ENCODE results near the gene MEG3.

Gene MEG3

GRCh38 chr14:100804138-100804537, 21.8 kb upstream of the MEG3 start:
- TF ChIP-seq, protein P1, sequence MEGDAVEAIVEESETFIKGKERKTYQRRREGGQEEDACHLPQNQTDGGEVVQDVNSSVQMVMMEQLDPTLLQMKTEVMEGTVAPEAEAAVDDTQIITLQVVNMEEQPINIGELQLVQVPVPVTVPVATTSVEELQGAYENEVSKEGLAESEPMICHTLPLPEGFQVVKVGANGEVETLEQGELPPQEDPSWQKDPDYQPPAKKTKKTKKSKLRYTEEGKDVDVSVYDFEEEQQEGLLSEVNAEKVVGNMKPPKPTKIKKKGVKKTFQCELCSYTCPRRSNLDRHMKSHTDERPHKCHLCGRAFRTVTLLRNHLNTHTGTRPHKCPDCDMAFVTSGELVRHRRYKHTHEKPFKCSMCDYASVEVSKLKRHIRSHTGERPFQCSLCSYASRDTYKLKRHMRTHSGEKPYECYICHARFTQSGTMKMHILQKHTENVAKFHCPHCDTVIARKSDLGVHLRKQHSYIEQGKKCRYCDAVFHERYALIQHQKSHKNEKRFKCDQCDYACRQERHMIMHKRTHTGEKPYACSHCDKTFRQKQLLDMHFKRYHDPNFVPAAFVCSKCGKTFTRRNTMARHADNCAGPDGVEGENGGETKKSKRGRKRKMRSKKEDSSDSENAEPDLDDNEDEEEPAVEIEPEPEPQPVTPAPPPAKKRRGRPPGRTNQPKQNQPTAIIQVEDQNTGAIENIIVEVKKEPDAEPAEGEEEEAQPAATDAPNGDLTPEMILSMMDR (IDR thresholded peaks at IDR 0.05; ENCODE audit: borderline replicate concordance, control extremely low read depth, extremely low read depth, insufficient read depth, missing control alignments): no peak
- no peak for DNase-seq (ENCODE audit: low spot score)
- in situ Hi-C loops (cut with MboI; ENCODE audit: low sequenced_read_pairs, unreplicated experiment): no loop called here

DNA sequence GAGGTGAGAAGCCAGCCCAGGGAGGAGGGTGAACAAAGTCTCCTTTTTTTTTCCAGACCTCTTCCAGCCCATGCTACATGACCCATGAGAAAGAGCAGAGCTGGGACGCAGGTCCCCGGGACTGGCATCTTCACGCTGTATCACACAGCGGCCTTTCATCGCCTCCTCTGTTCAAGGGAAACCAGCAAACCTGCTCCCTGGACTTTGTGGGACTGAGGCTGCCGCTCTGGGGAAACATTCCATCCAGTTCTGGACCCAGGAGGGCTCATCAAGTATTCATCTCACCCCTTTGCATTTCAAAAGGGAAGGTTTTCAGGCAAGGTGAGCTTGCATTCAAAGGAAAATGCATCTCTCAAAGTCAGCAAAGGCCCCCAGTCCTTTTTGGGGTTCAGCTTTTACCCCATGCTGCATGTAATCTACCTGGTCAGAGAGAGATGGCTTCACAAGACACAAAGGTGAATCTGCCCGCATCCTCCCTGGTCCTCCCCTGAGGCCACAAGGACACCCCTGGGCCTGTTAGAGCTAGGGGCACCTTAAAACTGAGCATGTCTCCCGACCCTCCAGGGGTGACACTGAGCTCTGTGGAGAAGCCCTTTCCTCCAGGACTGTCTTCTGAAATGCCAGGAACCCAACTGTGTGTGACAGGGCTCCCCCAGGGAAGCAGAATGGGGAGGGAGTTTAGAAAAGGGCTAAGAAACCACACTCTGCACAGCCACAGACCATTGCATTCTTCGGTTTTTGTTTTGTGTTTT, 21.2 kb upstream of the MEG3 start:
- in situ Hi-C loops (cut with MboI; ENCODE audit: low sequenced_read_pairs, unreplicated experiment): no loop called here

GRCh38 chr14:100806386-100806785, 19.5 kb upstream of the MEG3 start:
- DNase-seq (ENCODE audit: low spot score): no peak
- in situ Hi-C loops (cut with MboI; ENCODE audit: low sequenced_read_pairs, unreplicated experiment): no loop called here

More for the DNA sequence above, 21.2 kb upstream of the MEG3 start:
- TF ChIP-seq, protein P1 (IDR thresholded peaks at IDR 0.05; ENCODE audit: borderline replicate concordance, control extremely low read depth, extremely low read depth, insufficient read depth, missing control alignments): no peak
- no peak for DNase-seq (ENCODE audit: low spot score)

DNA sequence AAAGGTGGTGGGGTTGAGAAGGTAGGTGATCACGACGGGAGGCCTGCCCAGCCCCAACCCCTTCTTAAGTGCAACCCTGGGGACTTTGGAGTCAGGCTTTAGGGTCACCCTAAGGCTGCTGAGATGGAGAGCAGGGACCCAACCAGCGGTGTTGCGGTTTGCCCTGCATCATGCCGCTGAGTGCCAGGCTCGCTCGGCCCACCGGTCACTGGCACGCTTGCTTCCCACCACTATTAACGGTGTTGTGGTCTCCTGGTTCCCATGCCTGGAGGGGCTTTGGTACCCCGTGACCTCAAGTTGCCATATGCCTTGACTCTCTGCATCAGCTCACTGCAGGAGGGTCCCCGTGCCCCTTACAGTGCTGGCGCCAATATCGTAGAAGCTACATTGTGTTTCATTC, 18.4 kb upstream of the MEG3 start:
- no peak for DNase-seq (ENCODE audit: low spot score)
- TF ChIP-seq, protein P1 (IDR thresholded peaks at IDR 0.05; ENCODE audit: borderline replicate concordance, control extremely low read depth, extremely low read depth, insufficient read depth, missing control alignments): no peak
- in situ Hi-C loops (cut with MboI; ENCODE audit: low sequenced_read_pairs, unreplicated experiment): no loop called here

More at GRCh38 chr14:100806386-100806785, 19.5 kb upstream of the MEG3 start:
- TF ChIP-seq, protein P1 (IDR thresholded peaks at IDR 0.05; ENCODE audit: borderline replicate concordance, control extremely low read depth, extremely low read depth, insufficient read depth, missing control alignments): no peak

GRCh38 chr14:100807979-100808734, 17.8 kb upstream of the MEG3 start:
- DNase-seq (ENCODE audit: low spot score): no peak

DNA sequence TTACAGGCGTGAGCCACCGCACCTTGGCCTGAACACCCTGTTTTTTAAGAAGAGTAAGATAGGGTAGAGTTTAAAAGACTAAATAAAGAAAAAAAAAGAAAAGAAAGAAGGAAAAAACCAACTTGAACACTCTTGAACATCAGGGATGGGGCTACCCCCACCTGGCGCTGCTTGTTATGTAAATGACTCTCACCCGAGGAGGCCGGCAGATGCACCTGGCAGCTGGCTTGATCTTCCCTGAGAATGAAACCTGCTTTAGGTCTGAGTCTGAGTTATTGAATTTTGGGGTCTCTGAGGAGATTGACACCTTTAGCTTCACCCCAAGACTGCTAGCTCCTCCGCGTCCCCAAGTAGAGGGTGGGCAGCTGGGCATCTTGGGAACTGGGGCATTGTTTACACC, 15.5 kb upstream of the MEG3 start:
- in situ Hi-C loops (cut with MboI; ENCODE audit: low sequenced_read_pairs, unreplicated experiment): no loop called here
- DNase-seq (ENCODE audit: low spot score): no peak
- TF ChIP-seq, protein P1 (IDR thresholded peaks at IDR 0.05; ENCODE audit: borderline replicate concordance, control extremely low read depth, extremely low read depth, insufficient read depth, missing control alignments): no peak

More at GRCh38 chr14:100807979-100808734, 17.8 kb upstream of the MEG3 start:
- in situ Hi-C loops (cut with MboI; ENCODE audit: low sequenced_read_pairs, unreplicated experiment): no loop called here
- TF ChIP-seq, protein P1 (IDR thresholded peaks at IDR 0.05; ENCODE audit: borderline replicate concordance, control extremely low read depth, extremely low read depth, insufficient read depth, missing control alignments): no peak

All from GM13976 (cell line).